Activated T-helper 1 cell treated with anti-CD3 and anti-CD28 coated beads, Interleukin-12 subunit alpha, Interleukin-12 subunit beta, Interleukin-2, Interleukin-4 antibody, amounts not matched to agents 30 ng/mL and 10 ng/mL and 1 ng/mL, durations not matched to agents 14 hours and 24 hours and 36 hours (primary cell): ENCODE data around the gene WDR91. TPM values are rescaled to one million over a fixed set of nuclear protein-coding genes. Genes with fewer than 3 reads are reported as not detected.

Source experiments
- DNase-seq: peaks from one replicate; pipeline ENCODE4 v3.0.0; 2021; ENCODE audit warnings: low spot score
- H3K27ac Mint-ChIP-seq: one replicate; pipeline ENCODE4 v1.8.0; 2021; ENCODE audit warnings: mild to moderate bottlenecking, mixed read lengths
- H3K27me3 Mint-ChIP-seq: one replicate; pipeline ENCODE4 v1.8.0; 2022; ENCODE audit warnings: mild to moderate bottlenecking, moderate library complexity, mixed read lengths; ENCODE audit not compliant: insufficient read depth
- H3K36me3 Mint-ChIP-seq: one replicate; pipeline ENCODE4 v1.8.0; 2021; ENCODE audit warnings: low read depth, mixed read lengths
- H3K4me1 Mint-ChIP-seq: one replicate; pipeline ENCODE4 v1.8.0; 2021; ENCODE audit warnings: low read depth, mixed read lengths
- H3K4me3 Mint-ChIP-seq: one replicate; pipeline ENCODE4 v1.8.0; 2021; ENCODE audit warnings: mild to moderate bottlenecking, moderate library complexity, mixed read lengths
- H3K9me3 Mint-ChIP-seq: one replicate; pipeline ENCODE4 v1.8.0; 2021; ENCODE audit warnings: mixed read lengths
- intact Hi-C: fragments of 100-400 bp; cut with micrococcal nuclease; formaldehyde crosslinking; loops from one replicate; pipeline ENCODE4 v1.15.1; 2024
- total RNA-seq: library from RNA; stranded (reverse); gene quantifications from 2 replicates; pipeline ENCODE4 v1.2.3, GENCODE V29; 2022

The WDR91 gene
- total RNA-seq = 34.6 and 35.4 TPM in 2 replicates

- H3K9me3 Mint-ChIP-seq = no peaks in the 10 kb centered on the region
- intact Hi-C loops = loop anchor here (1.0 to 10.0 kb wide), 12 partner anchors 12 to 895 kb away; partner anchors contain the start of genes AGBL3, AKR1B1, BPGM and CNOT4
- H3K4me3 Mint-ChIP-seq = peak within 1 kb of the TSS; percentile 96
- peak within 1 kb of the TSS; percentile 98 for H3K27ac Mint-ChIP-seq
- no peaks in the 10 kb centered on the region for H3K27me3 Mint-ChIP-seq
- peaks cover 47% of the 10 kb centered on the region for H3K4me1 Mint-ChIP-seq
- peak; percentile 86 for DNase-seq
- peaks cover 13% of the 10 kb centered on the region for H3K36me3 Mint-ChIP-seq
Observed at GRCh38 chr7:135211179-135211945, at the start of gene WDR91. Gene WDR91, minus strand, starts transcription at chr7:135211526. Its CDS starts 24 bp downstream, at chr7:135211502.

GRCh38 chr7:135260470-135260869, 49.1 kb upstream of the WDR91 start:
- Mint-ChIP-seq H3K4me1 (no peaks in the 10 kb centered on the region), H3K36me3 (no peaks in the 10 kb centered on the region), H3K9me3 (peaks cover 10% of the 10 kb centered on the region), H3K27me3 (peaks cover 2% of the 10 kb centered on the region), H3K27ac (no peak overlapping the region), H3K4me3 (no peak overlapping the region)
- no peak for DNase-seq
- intact Hi-C loops = no loop called here

- DNase-seq = no peak
- no peak overlapping the region for H3K4me3 Mint-ChIP-seq
- no peaks in the 10 kb centered on the region for H3K4me1 Mint-ChIP-seq
- peaks cover 9% of the 10 kb centered on the region for H3K9me3 Mint-ChIP-seq
- H3K27me3 Mint-ChIP-seq = peaks cover 2% of the 10 kb centered on the region
- intact Hi-C loops = no loop called here
- H3K36me3 Mint-ChIP-seq = no peaks in the 10 kb centered on the region
- H3K27ac Mint-ChIP-seq = no peak overlapping the region
Observed at GRCh38 chr7:135259702-135260101, 48.4 kb upstream of the WDR91 start.

- intact Hi-C loops = no loop called here
- Mint-ChIP-seq H3K27ac (no peak overlapping the region), H3K27me3 (peaks cover 2% of the 10 kb centered on the region), H3K4me3 (no peak overlapping the region), H3K4me1 (no peaks in the 10 kb centered on the region), H3K9me3 (peaks cover 6% of the 10 kb centered on the region), H3K36me3 (no peaks in the 10 kb centered on the region)
- no peak for DNase-seq
Observed at GRCh38 chr7:135258585-135258984, 47.3 kb upstream of the WDR91 start.

GRCh38 chr7:135257790-135258189, 46.5 kb upstream of the WDR91 start:
- peaks cover 4% of the 10 kb centered on the region for H3K9me3 Mint-ChIP-seq
- H3K4me3 Mint-ChIP-seq = no peak overlapping the region
- intact Hi-C loops = no loop called here
- H3K27ac Mint-ChIP-seq = no peak overlapping the region
- no peaks in the 10 kb centered on the region for H3K36me3 Mint-ChIP-seq
- H3K27me3 Mint-ChIP-seq = peaks cover 2% of the 10 kb centered on the region
- no peak for DNase-seq
- no peaks in the 10 kb centered on the region for H3K4me1 Mint-ChIP-seq

- H3K36me3 Mint-ChIP-seq = no peaks in the 10 kb centered on the region
- no peak overlapping the region for H3K27ac Mint-ChIP-seq
- DNase-seq = no peak
- intact Hi-C loops = no loop called here
- no peak overlapping the region for H3K4me3 Mint-ChIP-seq
- peaks cover 5% of the 10 kb centered on the region for H3K4me1 Mint-ChIP-seq
- peaks cover 2% of the 10 kb centered on the region for H3K27me3 Mint-ChIP-seq
- no peaks in the 10 kb centered on the region for H3K9me3 Mint-ChIP-seq
Observed at GRCh38 chr7:135253851-135254771, 42.8 kb upstream of the WDR91 start.

- Mint-ChIP-seq H3K4me3 (no peak overlapping the region), H3K27ac (no peak overlapping the region), H3K36me3 (no peaks in the 10 kb centered on the region), H3K4me1 (peaks cover 5% of the 10 kb centered on the region), H3K27me3 (no peaks in the 10 kb centered on the region), H3K9me3 (no peaks in the 10 kb centered on the region)
- intact Hi-C loops = no loop called here
- no peak for DNase-seq
Observed at GRCh38 chr7:135251496-135252391, 40.4 kb upstream of the WDR91 start.

- DNase-seq = no peak
- H3K36me3 Mint-ChIP-seq = no peaks in the 10 kb centered on the region
- H3K4me3 Mint-ChIP-seq = no peak overlapping the region
- no peak overlapping the region for H3K27ac Mint-ChIP-seq
- H3K27me3 Mint-ChIP-seq = peaks cover 2% of the 10 kb centered on the region
- H3K4me1 Mint-ChIP-seq = peaks cover 5% of the 10 kb centered on the region
- H3K9me3 Mint-ChIP-seq = no peaks in the 10 kb centered on the region
- intact Hi-C loops = no loop called here
Observed at GRCh38 chr7:135248546-135248945, 37.2 kb upstream of the WDR91 start.

- intact Hi-C loops = no loop called here
- Mint-ChIP-seq H3K27ac (no peak overlapping the region), H3K36me3 (no peaks in the 10 kb centered on the region), H3K9me3 (no peaks in the 10 kb centered on the region), H3K4me1 (peaks cover 5% of the 10 kb centered on the region), H3K27me3 (peaks cover 2% of the 10 kb centered on the region), H3K4me3 (no peak overlapping the region)
- DNase-seq = no peak
Observed at GRCh38 chr7:135247746-135248471, 36.6 kb upstream of the WDR91 start.

GRCh38 chr7:135246191-135246825, 35.0 kb upstream of the WDR91 start:
- Mint-ChIP-seq H3K4me1 (no peaks in the 10 kb centered on the region), H3K27ac (no peak overlapping the region), H3K4me3 (no peak overlapping the region), H3K36me3 (no peaks in the 10 kb centered on the region), H3K27me3 (peaks cover 2% of the 10 kb centered on the region), H3K9me3 (no peaks in the 10 kb centered on the region)
- intact Hi-C loops = no loop called here
- no peak for DNase-seq

- Mint-ChIP-seq H3K4me3 (no peak overlapping the region), H3K36me3 (no peaks in the 10 kb centered on the region), H3K27ac (no peak overlapping the region), H3K4me1 (no peaks in the 10 kb centered on the region), H3K9me3 (no peaks in the 10 kb centered on the region), H3K27me3 (peaks cover 2% of the 10 kb centered on the region)
- intact Hi-C loops = no loop called here
- DNase-seq = no peak
Observed at GRCh38 chr7:135245226-135246190, 34.2 kb upstream of the WDR91 start.
